Measurements from ENCODE around the gene FBXW12. TPM values are rescaled to one million over a fixed set of nuclear protein-coding genes. Genes with fewer than 3 reads are reported as not detected.

Gene FBXW12
- polyA plus RNA-seq, 12 donors, result 0.11 to 0.39 (median 0.15) TPM; not detected in 5

GRCh38 chr3:48433472-48434118, 61.6 kb downstream of the FBXW12 start:
- DNase-seq, result no peak

- no peak for DNase-seq
These were observed 62.7 kb downstream of the FBXW12 start for GRCh38 chr3:48434591-48435222.

GRCh38 chr3:48435223-48435595, 63.2 kb downstream of the FBXW12 start:
- DNase-seq, result no peak

GRCh38 chr3:48435774-48436476, 63.9 kb downstream of the FBXW12 start:
- peak; percentile 87 for DNase-seq

- DNase-seq, result no peak
These were observed 64.4 kb downstream of the FBXW12 start for GRCh38 chr3:48436477-48436787.

GRCh38 chr3:48436855-48437254, 64.8 kb downstream of the FBXW12 start:
- no peak for DNase-seq

- DNase-seq, result no peak
These were observed 65.8 kb downstream of the FBXW12 start for GRCh38 chr3:48437812-48438211.

- peak; percentile 96 for DNase-seq
These were observed 68.0 kb downstream of the FBXW12 start, which contains the start of the genes CCDC51 and TMA7 for GRCh38 chr3:48439820-48440589. Gene CCDC51 (minus strand): TSS chr3:48440119. CDS start chr3:48435128, 4,991 bp downstream. Gene TMA7 (plus strand): TSS chr3:48440257. CDS start chr3:48440297, 40 bp downstream.

GRCh38 chr3:48440590-48440958, 68.6 kb downstream of the FBXW12 start:
- no peak for DNase-seq

- DNase-seq, result no peak
These were observed 69.9 kb downstream of the FBXW12 start for GRCh38 chr3:48441940-48442339.

Other genes with a start within 250 kb of the FBXW12 start
- gene CDC25A, start 183.8 kb upstream of the FBXW12 start, polyA plus RNA-seq (ENCODE audit: insufficient read length in 12 of 12), result 1 to 10 TPM in 11 of 12 donors, not detected in 1; 3.4 to 6.5 (median 4.5) TPM
- gene CAMP, start 148.7 kb upstream of the FBXW12 start, polyA plus RNA-seq (ENCODE audit: insufficient read length in 12 of 12), result 1 to 10 TPM in 2 of 12 donors, under 1 TPM in 7, not detected in 3; 0.40 to 3.5 (median 0.50) TPM
- gene ZNF589, start 131.1 kb upstream of the FBXW12 start, polyA plus RNA-seq (ENCODE audit: insufficient read length in 12 of 12), result 10 to 100 TPM in 5 of 12 donors, 1 to 10 TPM in 6, not detected in 1; 5.8 to 16.3 (median 8.8) TPM
- 10 to 100 TPM in 11 of 12 donors, not detected in 1; 15.9 to 30.3 (median 21.9) TPM for gene NME6, start 70.9 kb upstream of the FBXW12 start, polyA plus RNA-seq (ENCODE audit: insufficient read length in 12 of 12)
- not detected for gene SPINK8, start 38.6 kb upstream of the FBXW12 start, polyA plus RNA-seq (ENCODE audit: insufficient read length in 12 of 12)
- 10 to 100 TPM in 11 of 12 donors, not detected in 1; 14.8 to 58.1 (median 21.6) TPM for gene PLXNB1, start 57.9 kb downstream of the FBXW12 start, polyA plus RNA-seq (ENCODE audit: insufficient read length in 12 of 12)
- gene CCDC51, start 67.9 kb downstream of the FBXW12 start, polyA plus RNA-seq (ENCODE audit: insufficient read length in 12 of 12), result 10 to 100 TPM in 9 of 12 donors, 1 to 10 TPM in 2, not detected in 1; 8.9 to 22.3 (median 11.0) TPM
- gene TMA7, start 68.0 kb downstream of the FBXW12 start, polyA plus RNA-seq (ENCODE audit: insufficient read length in 12 of 12), result 100 to 1,000 TPM in 11 of 12 donors, not detected in 1; 164 to 331 (median 188) TPM
- 10 to 100 TPM in 1 of 12 donors, 1 to 10 TPM in 10, not detected in 1; 7.4 to 13.6 (median 8.7) TPM for gene ATRIP, start 74.5 kb downstream of the FBXW12 start, polyA plus RNA-seq (ENCODE audit: insufficient read length in 12 of 12)
- gene SHISA5, start 132.0 kb downstream of the FBXW12 start, polyA plus RNA-seq (ENCODE audit: insufficient read length in 12 of 12), result 100 to 1,000 TPM in 1 of 12 donors, 10 to 100 TPM in 10, not detected in 1; 51.7 to 115 (median 67.4) TPM
- gene PFKFB4, start 184.6 kb downstream of the FBXW12 start, polyA plus RNA-seq (ENCODE audit: insufficient read length in 12 of 12), result 1 to 10 TPM in 10 of 12 donors, not detected in 2; 3.1 to 7.4 (median 5.6) TPM
- 1 to 10 TPM in 1 of 12 donors, under 1 TPM in 3, not detected in 8; 0.25 to 6.5 (median 0.68) TPM for gene UCN2, start 191.6 kb downstream of the FBXW12 start, polyA plus RNA-seq (ENCODE audit: insufficient read length in 12 of 12)
- gene COL7A1, start 223.1 kb downstream of the FBXW12 start, polyA plus RNA-seq (ENCODE audit: insufficient read length in 12 of 12), result 100 to 1,000 TPM in 1 of 12 donors, 10 to 100 TPM in 4, 1 to 10 TPM in 6, not detected in 1; 4.3 to 163 (median 7.9) TPM
- gene UQCRC1, start 237.4 kb downstream of the FBXW12 start, polyA plus RNA-seq (ENCODE audit: insufficient read length in 12 of 12), result 100 to 1,000 TPM in 11 of 12 donors, not detected in 1; 121 to 187 (median 168) TPM
- gene TMEM89, start 249.6 kb downstream of the FBXW12 start, polyA plus RNA-seq (ENCODE audit: insufficient read length in 12 of 12), result under 1 TPM in 1 of 12 donors, not detected in 11; 0.51 TPM